Non-pigmented ciliary epithelial cell (primary cell): ENCODE data around the gene EI24.

Experiments used
- DNase-seq: peaks from one replicate; pipeline ENCODE4 v3.0.0-alpha.2; 2010; ENCODE audit warnings: low read depth

Gene EI24

DNA sequence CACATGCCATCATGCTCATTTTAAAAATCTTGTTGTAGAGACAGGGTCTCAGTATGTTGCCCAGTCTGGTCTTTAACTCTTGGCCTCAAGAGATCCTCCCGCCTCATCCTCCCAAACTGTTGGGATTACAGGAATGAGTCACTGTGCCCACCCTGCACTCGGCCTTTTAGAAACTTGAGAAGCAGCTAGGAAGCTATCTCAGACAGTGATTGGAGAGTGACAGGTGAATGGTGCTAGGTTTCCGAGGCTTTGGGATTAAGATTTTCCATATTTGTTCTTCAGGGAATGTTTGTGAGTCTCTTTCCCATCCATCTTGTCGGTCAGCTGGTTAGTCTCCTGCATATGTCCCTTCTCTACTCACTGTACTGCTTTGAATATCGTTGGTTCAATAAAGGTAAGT, 10.5 kb downstream of the EI24 start:
- DNase-seq, result no peak

DNA sequence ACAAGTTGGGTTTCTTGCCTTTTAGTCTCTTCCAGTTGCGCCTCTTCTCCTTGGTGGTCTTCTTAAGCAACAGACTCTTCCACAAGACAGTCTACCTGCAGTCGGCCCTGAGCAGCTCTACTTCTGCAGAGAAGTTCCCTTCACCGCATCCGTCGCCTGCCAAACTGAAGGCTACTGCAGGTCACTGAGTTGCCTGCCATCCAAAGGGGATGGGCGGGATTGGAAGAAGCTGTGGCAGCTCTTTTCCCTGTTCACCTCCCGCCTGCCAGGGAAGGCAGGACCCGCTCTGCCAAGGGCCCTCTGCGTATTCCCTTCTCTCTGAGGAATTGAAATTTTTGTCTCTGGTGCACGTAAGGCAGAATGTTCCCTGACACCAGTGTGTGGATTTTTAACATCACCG, 14.2 kb downstream of the EI24 start:
- DNase-seq, result no peak

DNA sequence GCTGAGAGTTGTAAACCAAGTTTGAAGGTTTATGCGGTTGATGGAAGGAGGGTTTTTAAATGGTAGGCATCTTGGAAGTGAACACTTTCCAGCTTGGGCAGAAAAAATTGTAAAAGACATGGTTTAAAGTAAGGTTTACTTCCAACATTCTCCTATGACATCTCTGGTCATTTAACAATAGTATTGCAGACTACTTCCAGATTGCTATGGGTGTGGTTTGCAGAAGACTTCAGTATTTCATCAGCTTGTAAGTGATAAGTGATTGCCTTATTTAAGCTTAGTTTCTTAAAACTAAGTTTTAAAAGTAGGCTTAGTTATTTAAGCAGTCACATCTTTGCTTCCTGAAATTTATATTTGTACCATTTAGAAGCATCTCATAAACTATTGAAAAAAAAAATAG, 16.2 kb downstream of the EI24 start:
- DNase-seq, result no peak

DNA sequence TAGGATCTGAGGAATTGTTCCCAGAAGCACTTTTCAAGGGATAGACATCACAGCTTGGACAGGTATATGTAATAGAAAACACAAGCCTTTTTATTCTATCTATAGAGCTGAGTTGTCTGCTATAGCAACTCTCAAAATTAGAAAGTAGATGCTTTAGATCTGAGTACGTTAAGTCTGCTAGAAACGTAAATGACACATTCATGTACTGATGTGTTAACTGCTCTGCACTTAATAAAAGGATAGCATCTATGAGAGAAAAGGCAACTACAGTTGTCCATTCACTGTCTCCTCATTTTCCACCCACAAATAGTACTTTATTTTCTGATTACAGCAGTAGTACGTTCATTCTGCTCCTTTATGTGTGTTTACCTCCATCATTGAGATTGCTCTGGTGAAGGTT, 17.3 kb downstream of the EI24 start:
- no peak for DNase-seq

DNA sequence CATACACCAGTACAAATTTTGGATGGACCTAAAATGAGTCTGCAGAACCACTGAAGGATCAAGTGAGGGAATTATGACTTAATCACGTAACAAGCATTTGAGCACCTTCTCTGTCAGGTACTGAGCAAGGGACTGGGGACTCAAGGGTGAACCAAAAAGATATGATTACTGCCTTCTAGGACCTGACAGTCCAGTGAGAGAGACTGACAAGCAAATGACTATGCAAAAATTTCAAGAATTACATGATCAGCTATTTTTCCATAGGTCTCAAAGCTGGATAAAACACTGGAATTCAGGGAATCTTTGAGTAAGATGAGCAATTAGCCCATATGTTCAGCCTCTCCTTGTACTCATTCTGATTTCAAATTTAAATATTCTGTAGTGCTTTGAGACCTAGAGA, 18.2 kb downstream of the EI24 start:
- no peak for DNase-seq

DNA sequence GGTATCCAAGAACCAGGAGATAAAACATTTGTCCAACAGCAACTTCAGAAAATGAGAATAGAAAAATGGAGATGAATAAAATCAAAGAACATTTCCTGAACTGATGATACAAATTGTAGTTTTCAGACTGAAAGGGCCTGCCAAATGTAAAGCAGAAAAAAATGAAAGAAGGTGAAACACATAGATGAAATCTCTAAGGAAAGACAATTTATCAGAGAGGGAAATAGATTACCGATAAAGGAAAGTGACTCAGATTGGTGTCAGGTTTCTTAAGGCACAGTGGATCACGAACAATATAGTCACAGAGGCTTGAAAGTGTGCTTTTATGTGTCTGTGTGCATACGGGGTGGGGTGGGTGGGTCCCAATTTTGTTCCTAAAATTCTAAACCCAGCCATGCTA, 19.2 kb downstream of the EI24 start:
- no peak for DNase-seq

DNA sequence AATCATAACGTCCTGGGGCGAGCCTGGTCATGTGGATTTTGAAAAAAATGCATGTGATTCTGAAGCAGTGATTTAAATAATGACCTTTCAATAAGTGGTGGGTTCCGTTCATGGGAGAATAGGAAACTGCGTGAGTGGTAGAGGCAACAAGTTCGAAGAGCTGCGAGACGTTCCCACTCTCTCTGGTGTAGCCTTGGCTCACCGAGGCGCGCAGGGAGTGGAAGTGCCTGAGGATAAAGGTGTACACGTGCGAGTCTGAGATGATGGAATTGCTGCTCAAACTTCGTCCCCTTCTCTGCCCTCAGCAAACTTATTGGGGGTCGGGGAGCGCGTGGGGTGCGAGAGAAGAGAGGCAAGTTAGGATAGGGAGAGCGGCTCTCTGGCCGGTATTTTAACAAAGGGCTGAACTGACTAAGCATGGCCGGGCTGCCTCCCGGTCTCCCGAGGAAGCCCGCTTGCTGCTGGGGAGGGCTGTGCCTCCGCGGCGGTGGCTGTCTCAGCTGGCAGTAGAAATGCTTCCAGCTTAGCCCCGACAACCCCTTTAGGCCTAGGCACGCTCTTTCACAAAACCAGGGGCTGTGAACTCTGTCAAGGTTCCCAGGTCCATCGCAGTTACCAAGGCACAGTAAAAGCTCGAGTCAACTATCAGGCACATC, 22.5 kb downstream of the EI24 start:
- no peak for DNase-seq

DNA sequence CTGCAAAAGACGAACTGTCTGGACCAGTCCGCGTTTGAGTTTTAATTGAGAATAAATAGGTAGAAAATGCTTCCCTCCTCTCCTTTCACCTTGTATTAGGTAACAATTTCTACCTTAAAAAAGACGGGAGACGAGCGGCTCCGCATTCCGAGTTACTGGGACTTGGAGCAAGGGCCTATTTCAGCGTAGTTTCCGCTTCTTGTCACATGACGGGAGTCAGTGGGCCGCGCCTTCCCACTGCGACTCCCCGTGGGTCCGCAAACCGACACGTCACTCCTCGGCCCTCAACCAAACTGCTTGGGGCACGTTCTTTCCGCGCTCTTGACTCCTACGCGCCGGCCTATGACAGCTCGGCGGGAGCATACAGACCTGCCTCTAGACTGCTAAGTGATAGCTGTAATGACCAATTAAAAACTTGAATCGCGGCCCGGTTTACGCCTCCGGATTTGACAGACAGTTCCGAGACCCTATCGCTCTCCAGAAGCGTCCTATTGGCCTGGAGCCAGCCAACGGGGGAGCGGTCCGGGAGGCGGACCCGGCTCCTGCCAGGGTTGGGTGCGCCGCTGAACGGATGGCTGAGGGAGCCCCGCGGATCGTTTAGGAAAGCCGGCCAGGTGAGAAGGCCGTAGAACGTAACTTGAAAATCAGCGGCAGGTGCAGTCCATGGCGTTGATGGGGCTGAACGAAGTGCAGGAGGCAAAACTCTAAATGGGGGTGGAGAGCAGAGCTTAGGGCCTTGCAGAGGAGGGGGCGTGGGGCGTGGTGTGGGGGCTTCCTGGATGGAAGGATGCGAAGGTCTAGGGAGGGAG, 23.2 kb downstream of the EI24 start, which contains the start of gene STT3A:
STT3A (plus strand) TSS at position 548 of the 809 bp plus-strand sequence. CDS start 3,064 bp downstream, outside the sequence.
- peak; percentile 100 for DNase-seq

DNA sequence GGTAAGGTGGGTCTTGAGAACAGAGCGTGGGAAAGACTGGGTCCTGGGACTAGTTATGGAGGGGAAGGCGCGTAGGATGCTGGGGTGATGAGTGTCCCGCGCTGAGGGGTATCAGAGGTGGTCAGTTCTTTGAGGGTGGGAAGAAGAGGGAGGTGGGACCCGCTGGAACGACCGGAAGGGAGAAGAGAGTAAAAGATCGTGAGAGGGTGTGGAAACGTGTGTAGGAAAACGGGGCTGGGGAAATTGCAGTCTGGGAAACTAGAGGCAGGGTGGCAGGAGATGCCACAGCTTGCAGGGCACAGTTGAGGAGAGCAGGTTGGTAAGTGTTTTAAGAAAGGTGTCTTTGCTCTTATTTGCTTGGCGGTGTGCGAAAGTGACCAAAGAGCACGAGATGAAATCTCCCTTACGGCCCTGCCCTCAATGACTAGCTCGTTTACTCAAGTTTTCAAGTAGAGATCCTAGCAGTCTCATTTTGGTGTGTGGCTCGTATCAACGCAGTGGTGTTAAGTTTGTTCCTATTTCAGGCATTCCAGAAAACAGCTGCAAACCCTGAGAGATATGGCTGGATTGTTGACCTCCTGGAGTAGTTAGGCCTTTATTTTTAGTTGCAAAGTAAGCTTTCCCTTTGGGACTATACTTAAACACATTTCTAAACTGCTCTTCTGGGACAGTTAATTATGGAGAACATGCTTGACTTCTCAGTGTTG, 24.0 kb downstream of the EI24 start:
- DNase-seq, result no peak

DNA sequence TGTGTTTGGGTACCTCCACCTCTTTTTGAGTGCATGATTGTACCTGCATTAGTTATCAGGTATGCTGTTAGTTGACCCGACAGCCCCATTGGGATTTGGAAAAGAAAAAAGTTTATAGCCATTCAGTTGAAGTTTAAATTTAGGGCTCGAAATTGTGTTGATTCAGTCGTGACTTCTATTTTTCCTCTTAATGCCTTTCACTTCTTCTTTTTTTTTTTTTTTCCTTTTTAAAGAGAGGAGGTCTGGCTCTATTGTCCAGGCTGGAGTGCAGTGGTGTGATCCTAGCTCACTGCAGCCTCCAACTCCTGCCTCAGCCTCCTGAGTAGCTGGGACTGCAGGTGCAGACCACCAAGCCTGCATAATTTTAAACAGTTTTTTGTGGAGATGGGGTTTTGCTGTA, 25.7 kb downstream of the EI24 start:
- no peak for DNase-seq

DNA sequence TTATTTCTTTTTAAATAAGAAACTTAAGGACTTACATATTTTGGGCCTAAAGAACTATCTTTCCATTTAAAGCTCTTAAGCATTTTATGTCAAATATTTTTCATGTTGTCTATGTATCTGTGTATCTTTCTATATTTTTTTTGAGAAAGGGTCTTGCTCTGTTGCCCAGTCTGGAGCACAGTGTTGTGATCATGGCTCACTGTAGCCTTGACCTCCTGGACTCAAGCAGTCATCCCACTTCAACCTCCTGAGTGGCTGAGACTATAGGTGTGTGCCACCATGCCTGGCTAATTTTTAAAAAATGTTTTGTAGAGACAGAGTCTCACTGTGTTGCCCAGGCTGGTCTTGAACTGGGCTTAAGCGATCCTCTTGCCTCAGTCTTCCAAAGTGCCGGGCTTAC, 31.4 kb downstream of the EI24 start:
- DNase-seq, result no peak

DNA sequence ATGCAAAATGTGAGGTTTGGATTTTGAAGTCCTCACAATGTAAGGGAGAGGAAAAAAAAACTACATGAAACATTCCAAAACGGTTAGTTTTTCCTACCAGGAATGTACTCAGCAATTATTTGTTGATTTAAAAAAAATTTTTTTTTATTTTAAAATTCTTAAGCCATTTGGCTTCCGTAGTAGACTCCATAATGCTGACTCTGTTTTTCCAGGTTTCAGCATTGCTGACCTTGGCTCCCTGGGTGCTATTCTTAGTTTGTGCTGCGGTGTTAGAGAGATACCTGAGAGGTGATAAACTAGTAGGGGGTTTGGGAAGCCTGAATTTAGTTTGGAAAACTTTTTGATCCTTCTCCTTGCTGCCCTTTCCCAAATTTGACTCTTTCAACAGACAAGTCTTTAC, 33.9 kb downstream of the EI24 start:
- no peak for DNase-seq

DNA sequence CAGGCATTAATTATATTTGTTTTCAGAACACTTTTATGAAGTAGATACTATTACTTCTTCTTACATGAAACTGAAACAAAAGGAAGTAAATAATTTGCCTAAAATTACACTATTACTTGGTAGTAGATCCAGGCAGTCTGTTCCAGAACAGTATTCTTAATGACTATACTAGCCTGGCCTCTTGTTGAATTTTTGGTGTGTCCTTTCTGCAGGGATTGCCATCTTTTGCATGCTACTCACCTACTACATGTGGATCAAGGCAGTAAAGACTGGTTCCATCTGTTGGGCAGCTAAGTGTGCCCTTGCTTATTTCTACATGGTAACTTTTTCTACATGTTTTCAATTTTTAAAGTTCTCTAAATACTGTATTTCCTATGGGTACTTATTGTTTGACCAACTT, 36.1 kb downstream of the EI24 start:
- DNase-seq, result no peak

DNA sequence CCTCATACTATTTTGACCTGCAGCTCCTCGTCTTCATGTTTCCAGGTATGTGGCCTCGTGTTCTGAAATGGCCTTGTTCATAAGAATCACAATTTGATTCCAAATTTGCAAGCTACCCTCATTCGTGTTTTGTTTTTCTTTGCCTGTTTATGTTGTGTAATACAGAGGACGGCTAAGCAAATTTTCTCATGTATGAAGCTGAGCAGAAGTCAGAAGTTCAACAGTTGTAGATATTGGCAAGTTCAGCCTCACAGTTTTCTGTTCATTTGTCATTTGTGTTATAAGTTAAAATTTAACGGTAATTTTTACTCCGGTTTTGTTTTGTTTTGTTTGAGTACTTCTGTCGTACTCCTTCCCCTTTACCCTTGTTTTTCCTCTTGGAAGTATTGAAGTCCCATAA, 40.3 kb downstream of the EI24 start:
- DNase-seq, result no peak

DNA sequence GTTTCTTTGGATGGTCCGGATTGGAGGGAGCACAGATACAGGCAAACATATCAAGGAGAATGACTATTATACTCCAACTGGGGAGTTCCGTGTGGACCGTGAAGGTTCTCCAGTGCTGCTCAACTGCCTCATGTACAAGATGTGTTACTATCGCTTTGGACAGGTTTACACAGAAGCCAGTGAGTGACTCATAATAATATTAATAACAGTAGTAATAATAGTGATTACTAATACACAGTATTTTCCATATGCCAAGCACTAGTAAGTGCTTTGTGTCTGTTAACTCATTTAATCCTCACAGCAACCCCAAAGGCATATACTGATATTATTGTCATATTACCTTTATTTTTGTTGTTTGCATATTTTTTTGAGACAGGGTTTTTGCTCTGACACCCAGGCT, 49.1 kb downstream of the EI24 start:
- DNase-seq, result no peak

DNA sequence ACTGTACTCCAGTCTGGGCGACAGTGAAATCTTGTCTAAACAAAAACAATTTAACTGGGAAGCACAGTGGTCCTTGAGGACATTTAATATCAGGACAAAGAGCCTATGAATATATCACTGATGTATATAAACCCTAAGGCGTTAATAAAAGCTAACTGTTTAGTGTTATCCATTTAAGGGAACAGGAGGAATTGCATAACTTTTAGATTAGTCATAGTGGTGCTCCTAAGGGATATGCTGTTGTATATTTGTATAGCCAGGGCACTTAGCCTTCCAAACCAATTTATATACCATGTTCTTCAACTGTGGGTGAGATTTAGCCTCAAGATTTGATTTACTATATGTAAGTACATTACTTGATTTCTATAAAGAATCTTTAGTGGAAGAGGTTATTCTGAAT, 52.7 kb downstream of the EI24 start:
- DNase-seq, result no peak

DNA sequence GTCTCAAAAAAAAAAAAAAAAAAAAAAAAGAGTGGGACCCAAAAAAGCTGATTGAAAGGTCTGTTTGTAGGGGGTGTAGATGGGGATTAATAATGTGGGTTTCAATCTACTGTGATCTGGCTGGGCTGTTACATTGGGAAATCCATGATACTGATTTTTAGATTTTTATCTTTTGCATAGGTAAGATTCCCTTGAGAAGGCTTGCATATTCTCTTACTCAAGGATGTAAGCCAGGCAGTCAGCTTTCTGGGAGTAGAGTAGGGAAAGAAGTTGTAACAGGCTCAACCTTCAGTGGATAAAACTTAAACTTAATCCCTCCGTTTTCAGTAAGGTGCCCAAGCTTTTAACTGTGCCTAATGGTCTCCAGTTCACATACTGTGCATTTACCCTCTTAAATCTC, 53.8 kb downstream of the EI24 start:
- no peak for DNase-seq

DNA sequence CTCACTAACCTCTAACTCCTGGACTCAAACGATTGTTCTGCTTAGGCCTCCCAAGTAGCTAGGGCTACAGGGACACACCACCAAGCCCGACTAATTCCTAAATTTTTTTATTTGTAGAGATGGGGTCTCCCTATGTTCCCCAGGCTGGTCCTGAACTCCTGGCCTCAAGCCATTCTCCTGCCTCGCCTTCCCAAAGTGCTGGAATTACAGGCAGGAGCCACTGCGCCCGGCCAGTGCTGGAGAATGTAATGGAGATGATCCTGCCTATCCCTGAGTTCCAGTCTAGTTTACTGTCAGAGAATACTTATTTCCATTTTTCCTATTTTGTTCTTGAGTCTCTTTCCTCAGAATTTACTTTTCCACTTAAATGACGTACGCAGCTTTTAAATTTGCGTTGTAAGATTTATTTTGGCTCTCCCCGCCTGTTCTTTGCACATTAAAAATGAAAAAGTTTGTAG, 55.5 kb downstream of the EI24 start, which contains the start of gene CHEK1:
CHEK1 (plus strand) TSS at position 408 of the 458 bp plus-strand sequence. CDS start 1,606 bp downstream, outside the sequence.
- DNase-seq, result no peak

DNA sequence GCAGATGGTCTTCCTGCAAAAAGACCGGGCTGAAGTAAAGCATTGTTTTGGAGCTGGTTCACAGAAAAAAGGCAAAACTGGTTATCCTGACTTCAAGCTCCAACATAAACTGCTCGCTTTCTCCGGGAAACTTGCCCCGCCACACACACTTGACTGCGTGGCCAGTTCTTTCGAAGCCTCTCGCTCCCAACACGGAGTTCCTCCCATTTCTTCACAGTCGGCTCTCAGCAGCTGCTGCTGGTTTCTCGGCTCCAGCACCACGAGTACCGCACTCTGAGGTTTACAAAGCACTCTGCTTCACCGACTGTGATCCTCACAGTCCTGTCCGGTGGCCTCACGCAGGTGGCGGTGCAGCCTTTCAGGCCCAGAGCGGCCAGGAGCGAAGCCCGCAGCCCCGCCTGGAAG, 56.0 kb downstream of the EI24 start:
- no peak for DNase-seq

DNA sequence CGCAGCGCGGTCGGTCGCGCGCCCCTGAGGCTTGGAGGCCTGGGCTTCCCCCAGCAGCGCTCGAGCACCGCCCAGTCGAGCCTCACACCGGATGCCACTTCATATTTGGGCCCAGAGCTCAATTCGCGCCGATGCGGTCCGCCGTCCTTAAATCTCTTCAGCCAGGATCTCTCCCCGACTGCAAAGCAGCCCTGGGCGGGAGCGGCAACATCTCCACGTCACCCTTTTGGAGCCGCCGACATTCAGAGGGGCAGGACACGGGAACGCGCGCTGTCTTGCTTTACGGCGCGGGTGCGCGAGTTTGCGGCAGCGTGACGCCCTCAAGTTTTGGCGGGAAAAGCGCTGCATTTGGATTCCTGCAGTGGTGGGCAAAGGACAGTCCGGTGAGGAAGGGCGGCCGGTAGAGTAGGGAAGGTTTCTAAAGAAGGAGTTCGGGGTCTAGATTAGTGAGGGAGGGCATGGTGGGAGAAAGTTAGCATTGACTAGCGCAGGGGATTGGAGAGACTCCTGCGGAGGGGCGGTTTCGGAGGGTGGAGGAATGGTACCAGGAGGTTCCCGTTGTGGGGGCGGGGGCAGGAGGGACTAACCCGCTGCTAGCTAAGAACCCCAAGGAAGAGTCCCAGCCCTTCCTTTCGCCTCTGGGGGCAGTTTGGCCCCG, 56.5 kb downstream of the EI24 start:
- peak; percentile 57 for DNase-seq

DNA sequence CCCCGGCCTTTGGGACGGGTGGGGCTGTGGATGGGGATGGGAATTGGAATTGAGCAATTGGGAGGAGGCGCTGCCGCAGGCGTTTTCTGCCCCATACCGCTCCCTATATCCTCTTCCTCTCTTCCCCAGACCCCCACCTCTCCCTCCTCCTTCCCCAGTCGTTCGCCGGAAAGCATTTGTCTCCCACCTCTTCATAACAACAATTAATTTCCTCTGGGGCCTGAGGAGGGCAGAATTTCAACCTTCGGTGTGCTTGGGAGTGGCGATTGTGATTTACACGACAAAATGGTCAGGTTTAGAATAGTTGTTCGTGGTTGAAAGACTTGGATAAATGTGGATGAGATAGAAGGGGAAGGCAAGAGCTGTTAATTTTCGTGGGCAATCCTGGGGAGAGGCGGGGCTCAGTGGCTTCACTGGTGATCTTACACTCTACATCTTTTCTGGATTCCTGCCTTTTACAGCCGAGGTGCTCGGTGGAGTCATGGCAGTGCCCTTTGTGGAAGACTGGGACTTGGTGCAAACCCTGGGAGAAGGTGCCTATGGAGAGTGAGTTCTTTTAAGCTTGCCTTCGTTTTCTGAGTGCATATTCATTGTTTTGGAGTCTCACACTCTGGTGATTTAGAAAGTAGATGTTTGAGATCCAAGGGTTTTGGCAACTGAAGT, 57.1 kb downstream of the EI24 start:
- peak; percentile 41 for DNase-seq
